GM18505 (cell line): ENCODE measurements around the gene RECQL5.

ENCODE experiments used
- ATAC-seq: cut with Tn5 transposase; IDR thresholded peaks from one replicate; pipeline ENCODE4 v1.9.1; 2021; ENCODE audit not compliant: unreplicated experiment
- POLR2A ChIP-seq: IDR thresholded peaks from 4 replicates; pipeline ENCODE4 v1.6.1; 2011; ENCODE audit warnings: borderline replicate concordance; ENCODE audit not compliant: insufficient read depth, insufficient read length; ENCODE audit errors: extremely low read depth

RECQL5 gene

GRCh38 chr17:75666959-75667790 lies at the start of gene RECQL5, which contains the start of gene SAP30BP:
RECQL5 (minus strand) TSS chr17:75667154; CDS start chr17:75666557, 597 bp downstream.
SAP30BP (plus strand) TSS chr17:75667338; CDS start chr17:75667373, 35 bp downstream.
- peak; percentile 79 for TF ChIP-seq POLR2A
- peak; percentile 69 for ATAC-seq

DNA sequence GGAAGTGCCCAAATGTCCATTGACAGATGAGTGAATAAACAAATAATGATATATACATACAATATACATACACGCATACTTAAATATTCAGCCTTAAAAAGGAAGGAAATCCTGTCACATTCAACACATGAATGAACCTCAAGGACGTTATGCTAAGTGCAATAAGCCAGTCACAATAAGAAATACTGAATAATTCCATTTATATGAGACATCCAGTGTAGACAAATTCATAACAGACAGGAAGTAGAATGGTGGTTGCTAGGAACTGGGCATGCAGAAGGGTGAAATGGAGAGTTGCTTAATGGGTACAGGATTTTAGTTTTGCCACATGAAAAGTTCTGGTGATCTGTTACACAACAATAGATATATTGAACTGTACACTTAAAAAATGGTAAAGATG lies 45.5 kb upstream of the RECQL5 start:
- TF ChIP-seq POLR2A: no peak
- ATAC-seq: no peak

DNA sequence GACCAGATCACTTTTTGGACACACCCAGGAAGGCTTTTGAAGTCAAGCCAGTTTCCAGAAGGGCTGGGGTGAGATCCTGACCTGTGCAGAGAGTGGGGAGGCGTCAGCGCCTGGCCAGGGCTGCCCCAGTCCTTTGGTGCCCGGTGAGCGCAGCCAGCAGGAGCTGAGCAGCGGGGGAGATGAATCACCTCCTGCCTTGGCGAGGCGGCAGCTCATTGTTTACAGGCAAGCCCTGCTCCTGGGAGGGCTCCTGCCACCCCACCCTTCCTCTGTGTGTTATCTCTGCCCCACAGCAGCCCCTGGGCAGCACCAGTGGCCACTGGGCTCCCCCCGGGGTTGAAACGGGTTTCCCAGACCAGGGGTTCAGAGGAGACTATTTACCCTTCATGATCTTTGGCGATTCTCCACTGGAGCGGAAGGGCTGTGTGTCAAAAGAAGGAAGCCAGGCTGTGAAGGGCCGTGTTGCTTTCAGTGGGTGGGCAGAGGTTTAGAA lies 40.2 kb upstream of the RECQL5 start:
- no peak for TF ChIP-seq POLR2A
- ATAC-seq: no peak

- no peak for TF ChIP-seq POLR2A
- ATAC-seq: no peak
Measured at GRCh38 chr17:75706042-75706728, 39.2 kb upstream of the RECQL5 start.

DNA sequence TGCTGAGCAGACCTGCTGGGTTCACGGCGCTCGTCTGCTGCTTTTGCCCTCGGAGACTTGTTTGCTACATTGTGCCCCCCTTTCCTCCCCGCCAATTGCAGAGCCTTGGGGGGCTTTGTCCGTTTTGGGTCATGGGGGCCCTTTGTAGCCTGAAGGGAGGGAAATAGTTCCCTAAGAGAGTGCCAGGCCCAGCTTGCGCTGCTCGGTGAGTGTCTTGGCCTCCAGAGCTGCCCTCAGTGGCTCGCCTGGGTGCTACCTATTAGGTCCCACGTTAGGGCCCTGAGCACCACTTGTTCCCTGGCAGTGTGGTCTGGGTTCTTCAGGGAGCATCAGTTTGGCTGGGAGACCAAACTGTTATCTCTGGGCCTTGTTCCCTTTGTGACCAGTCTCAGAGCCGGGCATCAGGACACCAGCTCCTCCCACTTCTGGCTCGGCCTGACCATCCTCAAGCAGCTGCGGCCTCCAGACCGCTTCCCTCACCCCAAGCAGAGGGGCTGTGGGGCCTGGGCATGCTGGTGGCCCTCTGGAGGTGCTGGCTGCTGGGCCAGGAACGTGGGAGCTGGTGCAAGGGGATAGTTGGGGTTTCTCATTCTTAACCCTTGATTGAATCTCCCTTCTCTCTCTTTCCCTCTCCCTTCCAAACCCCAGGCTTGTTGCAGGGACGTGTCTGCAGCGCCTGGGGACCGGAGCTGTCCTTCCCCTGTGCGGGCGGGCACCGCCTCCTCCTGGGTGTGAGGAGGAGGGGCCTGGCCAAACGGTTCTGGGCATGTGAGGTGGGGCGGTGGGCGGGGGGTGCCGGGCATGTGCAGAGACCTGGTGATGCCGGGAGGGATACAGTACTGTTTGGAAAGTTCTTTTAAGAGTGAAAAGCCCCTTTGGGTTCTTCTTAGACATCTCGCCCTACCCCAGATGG lies 38.3 kb upstream of the RECQL5 start:
- no peak for ATAC-seq
- no peak for TF ChIP-seq POLR2A

DNA sequence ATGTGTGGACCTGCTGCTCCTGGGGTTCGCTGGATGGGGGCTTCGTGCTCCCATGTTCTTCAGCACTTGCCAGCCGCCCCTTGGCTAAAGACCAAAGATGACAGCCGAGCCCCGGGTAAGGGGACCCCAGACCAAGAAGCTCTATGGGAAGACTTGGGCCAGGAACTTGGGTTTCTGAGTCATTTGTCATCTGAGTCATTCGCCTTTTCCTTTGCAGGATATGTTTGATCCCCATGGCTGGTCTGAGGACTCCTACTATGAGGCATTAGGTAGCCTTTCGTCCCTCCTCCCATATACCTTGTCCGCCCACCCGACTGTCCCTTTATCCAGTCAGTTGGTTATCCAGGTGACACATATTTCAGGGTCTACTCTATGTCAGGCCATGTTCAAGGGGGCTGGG lies 36.6 kb upstream of the RECQL5 start:
- no peak for ATAC-seq
- TF ChIP-seq POLR2A: no peak

DNA sequence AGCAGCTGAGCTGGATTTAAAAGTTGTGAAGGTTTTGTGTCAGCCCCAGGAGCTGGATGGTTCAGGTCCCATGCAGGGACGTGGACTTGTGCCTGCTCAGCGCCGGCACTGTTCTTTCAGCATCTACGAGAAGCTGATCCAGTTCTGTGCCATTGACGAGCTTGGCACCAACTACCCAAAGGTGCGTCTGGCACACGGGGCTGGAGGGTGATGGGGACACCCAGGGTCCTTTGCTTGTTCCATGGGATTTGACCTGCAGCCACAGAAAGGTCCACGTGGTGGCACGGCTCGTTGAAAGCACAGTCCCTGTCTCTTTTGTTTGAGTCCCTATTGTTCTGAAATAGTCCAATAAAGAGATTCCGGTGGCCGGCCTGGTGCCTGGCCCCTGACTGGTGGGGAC lies 36.2 kb upstream of the RECQL5 start:
- ATAC-seq: no peak
- no peak for TF ChIP-seq POLR2A

DNA sequence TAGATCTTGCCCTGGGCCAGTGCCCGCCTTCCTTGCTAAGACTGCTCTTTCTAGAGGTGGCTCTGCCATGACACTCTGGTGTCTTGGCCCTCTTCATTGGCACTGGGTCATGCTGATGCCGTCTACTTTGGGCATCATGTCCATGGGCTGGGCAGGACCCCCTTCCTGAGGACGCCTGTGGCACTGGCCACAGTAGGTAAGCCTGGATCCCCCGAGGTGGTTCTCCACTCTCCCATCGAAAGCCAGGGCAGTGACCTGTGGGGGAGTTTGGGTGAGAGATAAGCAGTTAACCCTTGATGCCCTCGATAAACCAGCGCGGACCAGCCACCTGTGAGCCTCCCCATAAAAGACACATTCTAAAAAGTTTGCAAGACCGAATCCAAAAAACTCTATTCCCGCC lies 34.3 kb upstream of the RECQL5 start:
- ATAC-seq: no peak
- no peak for TF ChIP-seq POLR2A

DNA sequence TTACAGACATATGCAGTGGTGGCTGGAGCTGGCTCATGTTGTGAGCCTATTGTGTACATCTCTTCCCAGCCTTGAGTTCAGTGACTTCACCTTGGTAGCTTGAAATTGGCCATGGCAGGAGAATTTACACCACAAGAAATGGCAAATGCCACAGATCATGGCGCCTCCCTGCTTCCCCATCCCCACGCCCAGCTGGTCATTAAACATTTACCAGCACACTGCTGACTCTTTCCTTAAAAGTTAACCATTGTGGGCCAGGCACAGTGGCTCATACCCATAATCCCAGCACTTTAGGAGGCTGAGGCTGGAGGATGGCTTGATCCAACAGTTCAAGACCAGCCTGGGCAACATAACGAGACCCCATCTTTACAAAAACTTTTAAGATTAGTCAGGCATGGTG lies 31.7 kb upstream of the RECQL5 start:
- TF ChIP-seq POLR2A: no peak
- no peak for ATAC-seq

- ATAC-seq: no peak
- TF ChIP-seq POLR2A: no peak
Measured at GRCh38 chr17:75697651-75698291, 30.8 kb upstream of the RECQL5 start.

DNA sequence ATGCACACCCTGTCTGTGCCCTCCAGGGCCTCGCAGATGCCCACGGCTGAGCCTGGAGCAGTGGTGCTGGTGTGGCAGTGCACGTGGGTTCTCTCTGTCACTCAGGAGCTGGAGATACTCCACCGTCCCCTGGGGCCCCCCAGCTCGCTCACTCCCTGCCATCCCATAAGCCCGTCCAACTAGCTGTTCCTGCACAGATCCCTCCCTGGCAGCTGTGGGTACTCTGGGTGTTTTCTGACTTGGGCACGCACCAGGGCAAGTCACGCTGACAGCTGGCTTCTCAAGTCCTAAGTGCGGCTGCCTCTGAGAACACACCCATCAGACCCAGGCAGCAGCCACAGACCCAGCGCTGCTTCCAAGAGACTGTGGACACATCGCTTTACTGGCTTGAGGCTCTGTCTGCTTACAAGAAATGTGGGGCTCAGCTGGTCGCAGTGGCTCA lies 28.9 kb upstream of the RECQL5 start:
- TF ChIP-seq POLR2A: no peak

DNA sequence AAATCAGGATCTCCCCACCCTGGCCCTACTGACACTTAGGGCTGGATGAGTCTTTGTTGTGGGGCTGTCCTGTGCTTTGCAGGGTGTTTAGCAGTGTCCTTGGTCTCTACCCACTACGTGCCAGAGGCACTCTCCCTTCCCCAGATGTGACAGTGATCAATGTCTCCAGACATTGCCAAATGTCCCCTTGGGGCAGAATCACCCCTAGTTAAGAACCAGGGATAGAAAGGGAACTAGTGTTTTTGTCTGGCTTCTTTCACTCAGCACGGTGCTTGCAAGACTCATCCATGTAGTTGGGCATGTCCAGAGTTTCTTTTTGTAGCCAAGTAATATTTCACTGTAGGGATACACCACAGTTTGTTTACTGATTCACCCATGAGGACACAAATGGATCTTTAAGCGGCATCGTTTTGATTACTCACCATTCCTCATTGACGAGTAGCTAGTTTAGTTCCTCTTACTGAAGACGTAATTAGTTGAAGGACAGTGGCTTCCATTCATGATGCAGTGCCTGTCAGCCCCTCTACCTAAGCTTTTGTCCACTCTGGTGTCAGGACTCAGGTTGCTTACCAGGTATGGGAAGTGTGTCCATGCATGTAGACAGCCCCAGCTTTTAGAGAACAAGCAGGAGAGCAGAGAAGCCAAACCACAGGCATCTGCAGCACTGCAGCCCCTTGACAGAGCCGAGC lies 28.3 kb upstream of the RECQL5 start:
- no peak for ATAC-seq
- TF ChIP-seq POLR2A: no peak

More for the DNA sequence above, 28.9 kb upstream of the RECQL5 start:
- ATAC-seq: no peak

GRCh38 chr17:75694536-75694935 lies 27.6 kb upstream of the RECQL5 start:
- no peak for ATAC-seq

More at GRCh38 chr17:75694536-75694935, 27.6 kb upstream of the RECQL5 start:
- no peak for TF ChIP-seq POLR2A
